ENCODE data around the gene CASP1. TPM values are rescaled to one million over a fixed set of nuclear protein-coding genes. Genes with fewer than 3 reads are reported as not detected.

The CASP1 gene
- 8.5 and 15.7 TPM in 2 replicates for total RNA-seq

GRCh38 chr11:105034813-105035620 is at the start of gene CASP1:
CASP1 (minus strand) TSS chr11:105035144; CDS start chr11:105035113, 31 bp downstream.

GRCh38 chr11:105044557-105045524 is 9.9 kb upstream of the CASP1 start, which contains the start of gene CARD16:
CARD16 (minus strand) TSS chr11:105045335; CDS start chr11:105045297, 38 bp downstream.

GRCh38 chr11:105023003-105023402 is 11.9 kb downstream of the CASP1 start, which contains the start of gene CASP5:
CASP5 (minus strand) TSS chr11:105023168; CDS start chr11:105023136, 32 bp downstream.

Other genes with a start within 250 kb of the CASP1 start
- not detected in 2 replicates for gene CASP12, start 136.7 kb downstream of the CASP1 start, total RNA-seq
- gene CASP4, start 66.6 kb downstream of the CASP1 start, total RNA-seq, result 108 and 112 TPM in 2 replicates
- gene CASP5, start 12.0 kb downstream of the CASP1 start, total RNA-seq, result not detected in 2 replicates
- gene CARD16, start 10.2 kb upstream of the CASP1 start, total RNA-seq, result 2.7 and 6.5 TPM in 2 replicates
- not detected in 2 replicates for gene CARD18, start 104.6 kb upstream of the CASP1 start, total RNA-seq